Astrocyte of the cerebellum (primary cell): ENCODE results near the gene TBC1D3K.
"Not testable (repeated sequence)": the region's sequence is repeated elsewhere in the genome, so short reads cannot be mapped to it uniquely, and the experiment has no call there.

ENCODE experiments used
- DNase-seq: peaks from one replicate; pipeline ENCODE4 v3.0.0-alpha.2; 2011; ENCODE audit warnings: low read depth
- H3K4me3 ChIP-seq: 2 replicates; pipeline ENCODE4 v1.5.1; 2011; ENCODE audit warnings: mild to moderate bottlenecking, low read depth, low read length, moderate library complexity
- in situ Hi-C: cut with HindIII; loops from 2 replicates; pipeline ENCODE4 v1.10.0; 2017; ENCODE audit warnings: low sequenced_read_pairs
- TF ChIP-seq, protein P1 (sequence below): IDR thresholded peaks from 2 replicates; pipeline ENCODE4 v1.5.1; 2012; ENCODE audit warnings: low read length, low read depth, moderate library complexity, mild to moderate bottlenecking; ENCODE audit errors: missing control alignments

The TBC1D3K gene

DNA sequence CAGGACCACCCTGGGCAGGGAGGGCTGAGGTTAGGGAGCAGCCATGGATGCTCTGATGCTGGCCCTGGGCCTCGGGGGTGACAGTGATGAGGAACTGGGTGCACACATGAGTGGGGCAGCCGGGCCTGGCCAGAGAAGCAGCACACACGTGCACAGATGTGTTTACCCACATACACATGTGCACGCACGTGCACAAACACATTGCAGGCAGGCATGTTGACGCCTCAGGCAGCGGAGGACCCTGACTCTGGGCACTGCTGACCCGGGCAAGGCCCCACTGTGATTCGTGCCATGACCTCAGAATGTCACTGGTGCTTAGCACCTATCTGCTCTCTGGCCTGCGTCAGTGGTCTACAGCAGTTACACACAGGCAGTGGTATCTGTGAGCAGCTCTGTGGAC, at the start of gene TBC1D3K:
TSS of gene TBC1D3K (plus strand) at position 301 of the 400 bp plus-strand sequence. CDS start 1,585 bp downstream, outside the sequence.
- in situ Hi-C loops, H3K4me3 ChIP-seq, DNase-seq: not testable (repeated sequence)

DNA sequence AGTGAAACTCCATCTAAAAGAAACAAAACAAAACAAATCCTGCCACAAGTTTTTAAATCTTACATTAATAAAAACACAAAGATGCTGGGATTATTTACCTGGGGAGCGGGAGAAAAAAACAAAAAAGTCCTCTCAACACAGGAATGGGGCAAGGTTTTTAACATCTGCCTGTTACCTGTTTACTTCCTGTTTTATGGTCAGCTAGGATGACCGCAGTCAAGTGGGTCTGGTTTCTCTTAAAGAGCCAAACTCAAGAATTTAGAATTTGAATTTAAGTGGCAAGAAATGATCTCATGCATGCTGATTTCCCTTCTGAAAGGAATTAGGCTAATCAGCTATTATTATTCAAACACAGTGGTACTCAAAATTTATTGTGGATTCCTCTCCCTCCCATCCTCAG, 39.7 kb upstream of the TBC1D3K start:
- no peak overlapping the region for H3K4me3 ChIP-seq
- TF ChIP-seq, protein P1, sequence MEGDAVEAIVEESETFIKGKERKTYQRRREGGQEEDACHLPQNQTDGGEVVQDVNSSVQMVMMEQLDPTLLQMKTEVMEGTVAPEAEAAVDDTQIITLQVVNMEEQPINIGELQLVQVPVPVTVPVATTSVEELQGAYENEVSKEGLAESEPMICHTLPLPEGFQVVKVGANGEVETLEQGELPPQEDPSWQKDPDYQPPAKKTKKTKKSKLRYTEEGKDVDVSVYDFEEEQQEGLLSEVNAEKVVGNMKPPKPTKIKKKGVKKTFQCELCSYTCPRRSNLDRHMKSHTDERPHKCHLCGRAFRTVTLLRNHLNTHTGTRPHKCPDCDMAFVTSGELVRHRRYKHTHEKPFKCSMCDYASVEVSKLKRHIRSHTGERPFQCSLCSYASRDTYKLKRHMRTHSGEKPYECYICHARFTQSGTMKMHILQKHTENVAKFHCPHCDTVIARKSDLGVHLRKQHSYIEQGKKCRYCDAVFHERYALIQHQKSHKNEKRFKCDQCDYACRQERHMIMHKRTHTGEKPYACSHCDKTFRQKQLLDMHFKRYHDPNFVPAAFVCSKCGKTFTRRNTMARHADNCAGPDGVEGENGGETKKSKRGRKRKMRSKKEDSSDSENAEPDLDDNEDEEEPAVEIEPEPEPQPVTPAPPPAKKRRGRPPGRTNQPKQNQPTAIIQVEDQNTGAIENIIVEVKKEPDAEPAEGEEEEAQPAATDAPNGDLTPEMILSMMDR: no peak
- in situ Hi-C loops: no loop called here
- DNase-seq: no peak

DNA sequence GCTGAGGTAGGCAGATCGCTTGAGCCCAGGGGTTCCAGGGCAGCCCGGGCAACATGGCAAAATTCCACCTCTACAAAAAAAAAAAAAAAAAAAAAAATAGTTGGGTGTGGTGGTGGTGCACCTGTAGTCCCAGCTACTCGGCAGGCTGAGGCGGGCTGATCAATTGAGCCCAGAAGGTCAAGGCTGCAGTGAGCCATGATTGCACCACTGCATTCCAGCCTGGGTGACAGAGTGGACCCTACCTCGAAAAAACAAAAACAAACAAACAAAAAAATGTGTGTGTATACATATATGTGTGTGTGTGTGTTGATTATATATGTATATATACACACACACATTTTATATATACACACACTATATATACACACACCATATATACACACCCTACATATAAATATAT, 39.1 kb upstream of the TBC1D3K start:
- in situ Hi-C loops: no loop called here
- no peak overlapping the region for H3K4me3 ChIP-seq
- TF ChIP-seq, protein P1: no peak
- DNase-seq: no peak

DNA sequence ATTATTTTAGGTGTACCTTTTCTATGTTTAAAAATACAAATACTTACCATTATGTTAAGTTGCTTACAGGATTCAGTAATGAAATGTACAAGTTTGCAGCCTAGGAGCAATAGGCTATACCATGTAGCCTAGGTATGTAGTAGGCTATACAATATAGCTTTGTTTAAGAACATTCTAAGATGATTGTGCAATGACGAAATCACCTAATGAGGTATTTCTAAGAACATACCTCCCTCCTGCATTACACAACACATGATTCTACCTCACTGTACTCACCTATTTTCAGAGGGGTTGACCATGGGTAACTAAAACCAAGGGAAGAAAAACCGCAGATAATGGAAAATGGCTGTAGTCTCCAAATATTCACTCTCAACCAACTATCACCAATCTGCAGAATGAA, 35.3 kb upstream of the TBC1D3K start:
- in situ Hi-C loops: no loop called here
- H3K4me3 ChIP-seq: no peak overlapping the region
- DNase-seq: no peak
- TF ChIP-seq, protein P1: no peak

DNA sequence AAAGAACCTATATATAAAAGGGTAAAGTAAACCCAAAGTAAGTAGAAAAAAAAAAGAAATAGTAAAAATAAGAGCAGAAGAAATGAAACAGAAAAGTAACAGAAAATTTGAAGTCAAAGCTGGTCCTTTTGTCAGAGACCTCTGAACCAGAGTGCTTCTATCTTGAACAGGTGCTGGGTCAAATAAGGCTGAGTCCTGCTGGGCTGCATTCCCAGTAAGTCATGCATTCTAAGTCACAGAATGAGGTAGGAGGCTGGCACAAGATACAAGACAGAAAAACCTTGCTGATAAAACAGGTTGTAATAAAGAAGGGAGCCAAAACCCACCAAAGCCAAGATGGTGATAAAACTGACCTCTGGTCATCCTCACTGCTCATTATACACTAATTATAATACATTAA, 27.3 kb upstream of the TBC1D3K start:
- DNase-seq, H3K4me3 ChIP-seq, in situ Hi-C loops: not testable (repeated sequence)
